GM19240 (cell line): ENCODE data around the gene ADRA2A.

Experiments
- DNase-seq: peaks from one replicate; pipeline ENCODE4 v3.0.0; 2011; ENCODE audit warnings: low spot score; ENCODE audit not compliant: insufficient read length

ADRA2A gene

DNA sequence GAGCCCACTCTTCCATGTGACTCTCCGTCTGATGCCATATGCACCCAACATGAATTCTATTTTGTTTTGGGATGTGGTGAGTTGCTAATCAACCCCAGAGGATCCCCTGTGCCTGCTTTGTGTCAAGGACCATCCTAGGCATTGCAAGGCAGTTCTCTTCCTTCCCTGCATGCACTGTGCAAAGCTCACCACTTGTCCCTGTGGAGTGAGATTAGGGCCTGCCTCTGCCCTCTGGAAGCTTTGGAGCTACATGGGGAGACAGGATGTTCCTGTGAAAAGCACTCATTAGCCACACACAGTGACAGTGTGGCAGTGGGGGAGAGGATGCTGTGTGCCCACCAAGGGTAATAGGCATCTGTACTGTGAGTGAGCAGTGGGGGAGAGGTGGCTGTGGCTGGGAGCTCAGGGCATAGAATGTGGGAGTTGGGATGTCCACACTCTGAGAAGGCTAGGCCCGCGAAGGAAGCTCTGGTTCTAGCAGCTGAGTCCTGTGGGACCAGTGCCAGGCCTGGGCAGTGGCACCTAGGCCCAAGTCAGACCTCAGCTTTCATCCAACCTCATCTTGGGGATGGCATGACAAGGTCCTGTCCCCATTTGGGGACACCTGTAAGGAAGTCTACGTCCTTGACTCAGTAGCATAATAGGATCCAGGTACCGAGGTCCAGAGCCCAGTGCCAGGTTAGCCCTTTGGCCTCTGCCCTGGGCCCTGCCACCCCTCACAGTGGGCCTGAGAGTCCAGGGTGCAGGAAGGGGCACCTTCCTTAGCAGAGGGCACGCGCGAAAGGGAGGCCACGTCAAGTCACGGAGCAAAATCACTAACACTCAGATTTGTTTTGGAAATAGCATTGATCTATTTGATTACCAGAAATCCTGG is 6.6 kb downstream of the ADRA2A start:
- no peak for DNase-seq

DNA sequence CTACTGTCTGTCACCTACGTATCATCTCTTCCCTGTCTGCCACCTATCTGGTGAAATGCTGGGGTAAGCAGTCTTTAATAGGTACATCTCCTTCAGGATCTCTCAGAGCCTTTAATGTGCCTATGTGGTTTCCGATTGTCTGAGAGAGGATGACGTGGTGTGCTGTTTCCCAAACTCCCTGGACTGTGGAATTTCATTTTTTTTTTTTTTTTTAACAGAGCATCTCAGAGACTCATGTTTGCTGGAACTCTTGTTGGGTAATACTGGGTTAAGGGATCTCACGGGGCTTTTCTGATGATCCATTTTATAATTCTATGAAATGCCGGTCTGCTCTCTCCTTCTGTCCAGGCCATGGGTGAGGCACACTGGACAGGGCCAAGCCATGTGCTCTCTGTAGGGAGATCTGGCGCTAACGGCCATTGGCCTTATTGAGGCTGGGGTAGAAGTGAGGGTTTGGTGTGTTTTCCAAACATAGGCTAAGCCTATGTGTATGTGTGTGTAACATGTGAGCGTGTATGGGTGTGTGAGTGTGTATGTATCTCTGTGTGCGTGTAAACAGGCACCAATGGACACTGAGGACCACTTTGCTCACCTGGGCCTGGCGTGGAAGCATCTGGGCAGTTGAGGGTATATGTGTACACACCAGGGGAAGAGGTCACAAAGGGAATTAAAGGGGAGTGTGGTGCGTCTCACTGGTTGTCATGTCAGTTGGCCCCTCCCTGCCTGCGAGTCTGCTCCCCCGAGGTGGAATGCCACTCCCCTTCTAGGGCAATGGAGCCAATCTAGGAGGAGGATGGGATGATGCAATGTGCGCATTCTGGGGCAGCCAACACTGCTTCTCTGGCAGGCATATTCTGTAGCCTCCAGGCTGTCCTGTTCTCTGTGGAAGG is 7.8 kb downstream of the ADRA2A start:
- no peak for DNase-seq

DNA sequence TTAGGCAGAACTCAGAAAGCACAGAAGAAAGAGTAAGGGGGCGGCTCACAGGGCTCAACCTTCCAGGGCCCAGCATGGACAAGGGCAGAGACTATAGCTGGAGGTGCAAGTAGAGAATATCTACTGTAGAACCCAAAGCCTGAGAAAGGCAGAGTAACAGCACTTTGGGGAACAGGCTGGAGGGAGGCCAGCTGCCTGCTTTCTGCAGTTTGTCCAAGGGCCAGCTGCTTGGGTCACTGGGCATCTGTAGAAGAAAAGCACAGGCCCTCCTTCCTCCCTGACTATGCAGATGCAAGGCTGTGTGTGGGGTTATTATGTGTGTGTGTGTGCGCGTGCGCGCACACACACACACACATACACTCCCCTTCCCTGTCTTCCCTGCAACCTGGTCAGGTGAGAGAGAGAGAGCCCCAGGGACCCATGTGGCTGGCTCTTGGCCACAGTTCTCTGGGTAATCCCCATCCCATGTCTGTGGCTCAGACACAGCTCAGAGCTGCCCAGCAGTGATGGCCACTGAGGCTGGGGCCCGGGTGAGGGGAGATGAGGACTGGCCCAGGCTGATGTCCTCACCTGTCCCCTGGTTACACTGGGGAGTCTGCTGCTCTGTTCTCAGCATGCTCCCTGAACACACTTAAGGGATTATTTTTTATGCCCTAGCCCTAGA is 9.0 kb downstream of the ADRA2A start:
- DNase-seq, result no peak

DNA sequence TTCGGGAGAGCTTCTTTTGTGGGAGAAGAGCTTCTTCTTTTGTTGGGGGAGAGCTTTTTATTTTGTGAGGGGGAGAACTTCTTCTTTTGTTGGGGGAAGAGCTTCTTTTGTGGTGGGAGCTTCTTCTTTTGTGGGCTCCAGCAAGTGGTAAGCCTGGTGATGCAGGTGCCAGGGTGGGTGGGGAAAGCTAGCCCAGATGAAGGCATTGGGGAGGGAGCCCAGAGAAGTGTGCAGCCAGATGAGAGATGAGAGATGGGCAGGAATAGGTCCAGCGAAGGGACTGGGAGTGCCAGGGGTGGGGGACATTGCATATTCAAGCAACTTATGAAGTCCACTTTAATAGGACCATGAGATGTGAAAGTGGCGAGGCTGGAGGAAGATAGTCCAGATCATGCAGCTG is 9.7 kb downstream of the ADRA2A start:
- DNase-seq, result no peak

DNA sequence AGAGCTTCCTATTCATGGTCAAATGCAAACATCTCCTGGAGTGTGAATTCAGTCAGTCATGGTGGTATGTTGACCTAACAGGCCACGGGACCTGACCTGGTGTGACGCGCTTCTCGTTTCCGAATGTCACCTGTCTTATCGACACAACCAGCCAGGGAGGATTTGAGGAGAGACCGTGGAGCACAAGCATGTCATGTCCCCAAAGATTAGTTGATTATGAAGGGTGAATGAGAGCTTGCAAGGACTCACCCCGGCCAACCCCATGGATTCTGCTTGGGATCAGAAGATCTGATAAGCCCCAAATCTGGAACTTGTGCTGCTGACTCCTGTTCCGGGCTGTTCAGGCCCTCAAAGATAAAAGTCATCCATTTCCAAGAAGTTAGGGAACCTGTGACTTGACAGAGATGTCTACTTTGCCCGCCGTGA is 10.5 kb downstream of the ADRA2A start:
- DNase-seq, result no peak

DNA sequence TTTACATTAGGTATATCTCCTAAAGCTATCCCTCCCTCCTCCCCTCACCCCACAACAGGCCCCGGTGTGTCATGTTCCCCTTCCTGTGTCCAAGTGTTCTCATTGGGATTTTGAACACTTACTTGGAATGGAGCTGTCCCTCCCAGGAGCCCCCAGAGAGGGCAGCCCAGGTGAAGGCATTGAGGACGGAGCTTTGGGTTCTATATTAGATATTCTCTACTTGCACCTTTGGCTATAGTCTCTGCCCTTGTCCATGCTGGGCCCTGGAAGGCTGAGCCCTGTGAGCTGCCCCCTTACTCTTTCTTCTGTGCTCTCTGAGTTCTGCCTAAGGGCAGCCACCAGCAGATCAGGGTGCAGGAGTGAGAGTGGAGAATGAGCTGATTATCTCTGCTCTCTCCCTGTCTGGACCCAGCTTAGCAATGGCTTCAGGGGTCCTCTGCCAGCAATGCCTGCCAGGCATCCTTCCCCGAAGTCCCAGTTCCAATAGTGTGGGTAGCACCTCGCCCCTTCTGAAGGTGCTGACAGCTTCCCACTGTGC is 11.2 kb downstream of the ADRA2A start:
- no peak for DNase-seq

DNA sequence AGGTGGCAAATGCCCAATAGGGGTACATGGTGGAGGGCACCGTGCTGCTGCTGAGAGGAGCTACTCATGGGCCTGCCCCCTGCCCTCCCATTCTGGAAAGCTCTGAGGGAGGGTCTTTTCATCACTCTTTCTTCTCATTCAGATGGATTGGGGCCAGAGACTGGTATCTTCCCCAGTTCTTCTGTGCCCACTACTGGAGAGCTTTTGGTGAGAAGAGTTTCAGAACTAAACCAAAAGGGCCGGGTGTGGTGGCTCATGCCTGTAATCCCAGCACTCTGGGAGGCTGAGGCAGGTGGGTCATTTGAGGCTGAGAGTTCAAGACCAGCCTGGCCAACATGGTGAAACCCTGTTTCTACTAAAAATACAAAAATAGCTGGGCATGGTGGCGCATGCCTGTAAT is 12.5 kb downstream of the ADRA2A start:
- DNase-seq, result no peak

DNA sequence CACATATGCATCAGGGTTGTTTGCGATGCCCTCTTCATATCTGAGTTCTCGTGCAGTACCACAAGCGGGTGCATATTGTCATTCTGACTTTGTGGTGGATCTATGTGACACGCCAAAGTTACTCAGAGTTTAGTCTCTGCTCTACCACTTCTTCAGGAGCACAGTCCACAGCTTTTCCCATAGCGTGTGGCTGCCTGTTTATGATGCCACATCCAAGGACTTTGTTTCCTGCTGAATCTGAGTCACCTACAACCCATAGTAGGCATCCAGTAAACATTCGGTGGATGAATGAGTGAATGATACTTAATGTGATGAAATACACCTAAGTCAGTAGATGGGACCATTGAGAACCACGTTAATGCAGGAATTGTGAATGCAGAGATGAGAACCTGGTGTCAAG is 15.0 kb downstream of the ADRA2A start:
- DNase-seq, result no peak

DNA sequence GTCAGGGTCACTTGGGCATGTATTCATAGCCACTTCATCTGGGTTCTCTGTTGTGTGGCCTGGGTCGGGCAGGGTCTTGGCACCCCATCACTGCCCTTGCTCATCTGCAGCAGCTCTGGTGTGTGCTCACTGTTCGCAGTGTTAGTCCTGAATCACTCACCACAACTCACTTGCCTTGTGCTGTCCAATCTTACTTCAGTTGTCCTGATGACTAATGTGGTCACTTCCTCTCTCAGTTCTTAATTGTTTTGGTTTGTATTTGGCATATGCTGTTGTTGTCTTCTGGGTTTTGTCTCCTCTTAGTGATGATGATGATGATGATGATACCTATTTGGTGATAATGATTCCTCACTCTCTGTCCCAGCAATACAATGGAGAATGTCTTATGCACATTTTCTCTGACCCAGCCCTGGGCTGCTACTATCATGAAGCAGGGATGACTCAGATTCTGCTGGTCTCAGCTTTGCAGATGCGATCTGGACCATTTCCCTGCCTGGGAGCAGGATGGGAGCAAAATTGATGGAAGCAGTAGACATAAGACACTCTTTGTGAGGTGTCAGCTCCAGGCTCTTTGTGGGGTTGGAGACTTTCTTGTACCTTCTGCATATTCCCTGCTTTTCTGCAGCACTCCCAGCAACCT is 17.0 kb downstream of the ADRA2A start:
- DNase-seq, result no peak

DNA sequence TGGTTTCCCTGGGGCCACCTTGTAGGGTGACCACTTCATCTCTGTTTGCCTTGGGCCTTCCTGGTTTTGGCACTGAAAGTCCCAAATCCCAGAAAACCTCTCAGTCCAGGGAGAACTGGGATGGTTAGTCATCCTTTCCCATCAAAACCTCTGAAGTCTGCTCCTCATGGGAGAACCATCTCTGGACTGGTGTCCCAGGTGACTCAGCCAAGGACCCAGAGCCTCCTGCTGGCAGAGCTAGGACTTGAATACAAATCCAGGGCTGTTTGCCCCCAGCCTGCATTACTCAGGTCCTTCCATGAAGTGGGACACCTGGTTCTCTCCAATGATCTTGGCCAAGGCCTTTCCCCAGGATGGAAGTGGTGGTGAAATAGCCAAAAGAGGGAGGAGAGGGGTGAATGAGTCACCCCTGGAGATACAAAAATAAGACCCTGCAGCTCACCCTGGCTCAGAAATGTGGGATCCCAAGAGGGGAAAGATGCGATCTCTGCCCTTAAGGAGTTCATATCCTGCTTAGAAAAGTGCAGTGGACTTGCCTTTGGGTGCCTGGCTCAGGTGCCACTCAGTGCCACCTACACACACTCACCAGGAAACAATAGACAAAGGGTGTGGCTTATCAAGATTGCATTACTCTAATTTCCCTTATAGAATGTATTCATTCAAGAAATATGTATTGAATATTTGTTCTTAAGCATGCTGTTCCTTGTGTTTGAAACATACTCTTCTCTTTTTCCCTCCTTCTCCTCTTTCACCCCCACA is 22.0 kb downstream of the ADRA2A start:
- DNase-seq, result no peak

DNA sequence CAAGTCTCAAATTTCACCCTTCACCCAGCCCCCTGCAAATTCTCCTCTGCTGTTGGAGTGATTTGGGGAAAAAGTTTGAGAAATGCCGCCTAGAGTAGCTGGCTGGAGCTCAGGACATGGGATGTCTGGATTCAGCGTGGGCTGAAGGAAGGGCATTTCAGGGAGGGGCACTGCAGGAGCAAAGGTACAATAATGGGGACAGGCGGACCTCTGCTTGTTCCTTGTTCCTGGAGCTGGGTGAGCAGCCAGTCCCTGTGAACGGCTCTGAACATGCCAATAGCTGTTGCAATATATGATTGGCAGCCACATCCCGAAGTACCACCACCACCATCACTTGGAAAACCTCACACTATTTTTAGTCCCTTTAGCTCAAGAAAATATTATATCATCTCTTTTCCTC is 23.4 kb downstream of the ADRA2A start:
- DNase-seq, result no peak

DNA sequence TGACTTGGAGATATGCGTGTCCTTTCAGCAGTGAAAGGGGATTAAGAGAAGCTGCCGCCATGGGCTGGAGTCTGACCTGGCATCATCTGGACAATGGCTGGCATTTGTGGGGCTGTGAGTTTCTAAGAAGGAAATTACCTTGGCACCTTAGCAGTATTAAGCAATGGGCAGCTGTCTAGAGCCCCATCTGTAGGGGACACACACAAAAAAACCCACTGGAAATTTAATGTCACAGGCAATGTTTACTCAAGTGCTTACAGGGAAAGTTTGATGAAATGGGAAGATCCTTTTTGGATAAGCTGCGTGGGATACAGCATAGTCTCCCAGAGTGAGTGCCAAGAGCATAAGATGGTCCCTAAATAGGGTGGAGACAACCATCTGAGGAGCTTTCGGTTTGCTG is 25.0 kb downstream of the ADRA2A start:
- DNase-seq, result no peak

DNA sequence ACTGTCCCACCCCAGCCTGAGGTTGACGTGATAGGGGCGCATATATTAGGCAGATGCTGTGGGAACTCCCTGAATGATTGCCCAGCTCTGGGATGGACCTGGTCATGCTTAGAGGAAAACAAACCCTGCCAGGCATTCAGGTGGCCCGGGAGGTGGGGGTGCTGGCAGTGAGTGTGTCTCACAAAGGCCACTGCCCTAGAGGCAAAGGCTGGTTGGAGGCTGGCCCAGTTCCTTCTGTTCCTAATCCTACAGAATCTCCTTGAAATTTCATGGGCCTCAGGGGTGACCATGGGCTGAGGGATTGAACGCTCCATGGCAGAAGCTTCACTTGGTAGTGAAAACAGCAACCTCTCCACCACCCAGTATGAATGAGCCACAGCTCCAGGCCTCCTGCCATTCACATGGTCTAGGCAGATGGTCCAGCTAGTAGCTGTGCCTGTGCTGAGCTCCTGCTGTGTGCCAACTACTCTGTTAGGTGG is 25.6 kb downstream of the ADRA2A start:
- DNase-seq, result no peak

DNA sequence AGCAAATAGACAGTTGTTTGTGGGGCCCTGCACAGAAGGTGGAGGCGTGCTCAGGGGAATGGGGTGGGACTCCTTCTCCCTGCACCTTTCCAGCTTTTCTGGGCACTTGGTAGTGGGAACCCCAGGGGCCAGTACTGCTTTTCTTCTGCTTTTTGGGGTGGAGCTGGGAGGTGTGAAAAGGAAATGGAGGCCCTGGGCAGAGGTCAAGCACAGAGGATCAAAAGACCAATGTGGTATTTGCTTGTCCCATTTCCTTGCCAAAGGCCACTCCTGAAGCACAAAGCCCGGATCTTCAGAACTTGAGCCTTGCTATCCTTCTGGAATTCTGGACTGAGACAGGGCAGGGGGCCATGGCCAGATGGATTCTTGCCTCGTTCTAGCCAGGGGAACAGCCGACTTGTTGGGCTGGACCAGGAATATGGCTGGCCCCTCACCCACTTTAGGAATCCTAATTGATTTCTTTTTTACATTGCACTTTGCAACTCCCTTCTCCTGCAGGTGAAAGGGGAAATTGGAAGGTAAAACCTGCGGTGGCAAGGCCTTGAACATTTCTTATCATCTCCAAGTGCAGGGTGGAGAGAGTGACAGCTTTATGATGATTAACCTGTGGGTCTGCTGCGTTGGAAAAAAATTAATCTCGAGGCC is 26.5 kb downstream of the ADRA2A start:
- no peak for DNase-seq

DNA sequence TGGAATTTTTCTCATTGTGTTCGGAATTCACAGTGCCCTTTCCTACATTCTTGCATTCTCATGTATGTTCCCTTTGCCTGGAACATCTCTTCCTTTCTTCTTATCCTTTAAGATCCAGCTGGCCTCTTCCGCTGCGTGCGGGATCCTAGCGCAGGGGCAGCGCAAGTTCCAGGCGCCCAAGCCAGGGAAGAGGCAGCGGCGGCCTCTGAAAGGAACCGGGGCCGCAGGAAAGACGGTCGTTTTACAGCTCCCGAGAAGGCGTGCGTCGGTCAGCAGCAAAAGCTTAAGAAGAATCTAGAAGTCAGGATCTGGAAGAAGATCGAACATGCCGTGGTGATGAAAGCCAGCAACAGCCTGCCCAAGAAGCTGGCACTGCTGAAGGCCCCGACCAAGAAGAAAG is 28.0 kb downstream of the ADRA2A start:
- DNase-seq, result no peak

DNA sequence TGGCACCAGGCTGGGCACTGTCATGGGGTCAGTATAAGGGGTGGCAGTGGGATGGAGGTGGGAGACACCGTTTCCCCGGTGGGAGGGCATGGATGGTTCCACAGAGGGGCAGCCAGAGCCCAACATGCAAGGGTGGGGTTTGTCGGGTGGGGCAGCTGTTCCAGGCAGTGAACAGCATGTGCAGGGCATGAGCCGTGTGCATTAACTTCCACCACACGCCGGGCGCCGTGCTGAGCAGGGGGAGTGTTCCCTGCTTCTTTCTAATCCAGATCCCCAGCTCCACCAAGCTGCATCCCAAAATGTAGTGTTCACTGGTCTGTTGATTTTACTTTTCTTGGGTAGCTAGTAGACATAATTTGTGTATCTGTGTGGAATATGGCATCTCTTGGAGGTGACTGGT is 29.3 kb downstream of the ADRA2A start:
- no peak for DNase-seq

DNA sequence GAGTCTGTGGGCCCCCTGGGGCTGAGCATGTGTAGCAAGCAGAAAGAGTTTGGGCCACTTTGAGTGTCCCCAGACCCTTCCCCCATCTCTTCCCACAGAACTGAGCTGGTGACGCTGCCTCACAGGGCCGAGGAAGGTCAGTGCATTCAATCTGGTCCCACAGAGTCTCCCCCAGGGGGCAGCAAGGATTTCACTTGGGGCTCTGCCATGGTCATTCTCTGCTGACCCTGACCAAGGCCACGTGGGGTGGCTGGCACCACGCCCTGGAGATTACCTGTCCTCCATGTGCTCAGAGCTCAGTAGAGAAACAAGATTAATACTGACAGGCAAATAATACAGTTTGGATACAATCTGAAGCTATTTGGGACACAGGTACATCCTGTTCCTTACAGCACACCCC is 30.2 kb downstream of the ADRA2A start:
- no peak for DNase-seq

DNA sequence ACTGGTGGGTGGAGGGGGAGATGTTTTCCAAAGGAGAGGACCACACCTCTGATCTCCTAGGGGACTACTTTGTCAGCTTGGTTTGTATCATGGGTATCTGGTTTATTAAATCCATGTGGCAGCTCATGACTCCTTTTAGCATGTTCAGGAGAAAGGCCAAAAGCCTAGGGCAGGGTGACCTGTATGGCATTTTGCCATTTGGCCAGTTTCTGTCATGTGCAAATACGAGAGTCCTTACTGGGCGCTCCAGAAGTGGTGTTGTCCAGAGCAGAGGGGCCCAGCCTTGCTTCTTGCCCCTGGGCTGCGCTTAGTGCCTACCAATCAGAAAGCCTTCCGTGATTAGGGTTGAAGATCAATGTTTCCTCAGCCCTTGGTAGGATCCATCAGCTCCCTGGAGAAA is 31.0 kb downstream of the ADRA2A start:
- no peak for DNase-seq

DNA sequence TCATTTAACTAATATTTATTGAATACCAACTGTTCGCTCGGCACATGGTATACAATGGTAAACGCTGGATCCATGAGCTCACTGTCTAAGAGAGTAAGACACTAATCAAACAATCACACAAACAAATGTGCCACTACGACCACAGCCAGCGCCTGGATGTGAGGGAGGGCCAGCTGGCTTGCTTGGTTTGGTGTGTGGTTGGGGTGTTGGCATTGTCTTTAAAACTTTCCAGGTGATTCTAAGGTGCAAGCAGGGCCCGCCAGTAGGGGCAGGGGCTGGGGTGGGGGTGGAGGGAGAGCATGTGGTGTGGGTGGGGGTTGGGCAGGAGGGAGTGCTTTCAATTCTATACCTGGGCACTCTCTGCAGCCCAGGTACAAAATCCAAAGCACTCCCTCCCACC is 31.6 kb downstream of the ADRA2A start:
- DNase-seq, result no peak
